ENCODE results near the gene FLYWCH1. TPM values are rescaled to one million over a fixed set of nuclear protein-coding genes. Genes with fewer than 3 reads are reported as not detected.

The FLYWCH1 gene
- total and polyA plus RNA-seq, 2 of the 8 experiments (the other 6 are each of a cell fraction or from before 2014, with no cell fraction given) = 12.4 to 23.5 TPM

- no peak for TF ChIP-seq RNF2 (IDR thresholded peaks at IDR 0.05; ENCODE audit: borderline replicate concordance, low read depth, low read length, missing control alignments, poor library complexity, severe bottlenecking)
- TF ChIP-seq HDAC2 (IDR thresholded peaks at IDR 0.05; ENCODE audit: borderline replicate concordance in 1 of 2, low read depth in 2 of 2, low read length in 2 of 2) = peak in 1 of 2 experiments; percentile 68; a peak in 1 of 4 replicates
- TF ChIP-seq RXRA (IDR thresholded peaks at IDR 0.05; ENCODE audit: insufficient read depth, low read depth, low read length) = no peak
- TF ChIP-seq CBX8 (IDR thresholded peaks at IDR 0.05; ENCODE audit: borderline replicate concordance, low read depth, low read length) = no peak
- TF ChIP-seq SIN3A (conservative IDR thresholded peaks at IDR 0.05 in 1 of 2, IDR thresholded peaks at IDR 0.05 in 1 of 2; ENCODE audit: low read depth in 1 of 2, low read length in 2 of 2) = peak in 1 of 2 experiments; percentile 51; a peak in 2 of 4 replicates
- peak; percentile 85 to 96 (median 88) for TF ChIP-seq CTCF (IDR thresholded peaks at IDR 0.05; ENCODE audit: control extremely low read depth in 1 of 3, insufficient read depth in 1 of 3, low read depth in 1 of 3, low read length in 3 of 3)
- peak; percentile 10 for TF ChIP-seq ASH2L (IDR thresholded peaks at IDR 0.05; ENCODE audit: low read length)
- peak; percentile 69 for TF ChIP-seq TEAD4 (IDR thresholded peaks at IDR 0.05; ENCODE audit: low read depth, low read length)
- TF ChIP-seq TBP (IDR thresholded peaks at IDR 0.05; ENCODE audit: low read depth, low read length) = no peak
- TF ChIP-seq USF2 (IDR thresholded peaks at IDR 0.05; ENCODE audit: low read length) = 0 out of 2 replicates have a peak, but pooled peaks have one; percentile 27
- peak; percentile 20; the same call in 1 of the 2 replicates for TF ChIP-seq PHF8 (conservative IDR thresholded peaks at IDR 0.05; ENCODE audit: low read depth, low read length)
- no peak for TF ChIP-seq NANOG (IDR thresholded peaks at IDR 0.05; ENCODE audit: insufficient read depth, low read depth, low read length, poor library complexity, severe bottlenecking)
- 0 out of 2 replicates have a peak, but pooled peaks have one; percentile 39 for TF ChIP-seq MAX (IDR thresholded peaks at IDR 0.05)
- no peak for TF ChIP-seq SP1 (IDR thresholded peaks at IDR 0.05; ENCODE audit: low read depth, low read length)
- peak; percentile 6; the same call in 1 of the 2 replicates for TF ChIP-seq RFX5 (IDR thresholded peaks at IDR 0.05; ENCODE audit: borderline replicate concordance, low read depth, low read length)
- TF ChIP-seq TAF1 (IDR thresholded peaks at IDR 0.05; ENCODE audit: low read depth, low read length) = peak; percentile 47; the same call in 1 of the 2 replicates
- peak; percentile 85 for TF ChIP-seq YY1 (IDR thresholded peaks at IDR 0.05; ENCODE audit: low read depth, low read length)
- TF ChIP-seq TAF7 (optimal IDR thresholded peaks at IDR 0.05; ENCODE audit: borderline replicate concordance, low read depth, low read length) = peak; percentile 50
These were observed 7.4 kb upstream of the FLYWCH1 start (continued) for GRCh38 chr16:2904100-2904921.

Data from H1 (cell line).